HepG2 (cell line): ENCODE measurements around the gene ZNF839. TPM values are rescaled to one million over a fixed set of nuclear protein-coding genes. Genes with fewer than 3 reads are reported as not detected.

Experiments used
- ATAC-seq: fragments of 200-7000 bp; cut with Tn5 transposase; 3 replicates; pipeline ENCODE4 v1.9.1; 2020; ENCODE audit warnings: mild to moderate bottlenecking, moderate library complexity
- BruUV-seq: library from RNA; stranded (reverse); fragments of 400-500 nt; replicated peaks from 2 replicates; lab custom pipeline; 2021; lab: Mats Ljungman, UMichigan
- CTCF ChIA-PET: fragments of 300-600 bp; formaldehyde crosslinking; extraction: SDS; loops from one replicate; lab custom pipeline; 2021; ENCODE audit warnings: low total read pairs, inconsistent platforms, low intra/inter-chr PET ratio; lab: Yijun Ruan, JAX
- POLR2A ChIA-PET: fragments of 350-600 bp; sonication (Branson Sonifier 250); formaldehyde crosslinking; loops from one replicate; lab custom pipeline; 2020; ENCODE audit warnings: antibody characterized with exemption, inconsistent platforms; lab: Yijun Ruan, JAX
- DNase-seq: peaks from one replicate; pipeline ENCODE4 v3.0.0-alpha.2; 2015; ENCODE audit warnings: low spot score
- FAIRE-seq: peaks from 3 replicates; lab custom pipeline; 2011; peaks lifted over from hg19 to GRCh38; lab: Jason Lieb, UNC
- H2AFZ ChIP-seq: one replicate; pipeline ENCODE4 v1.6.1; 2011; ENCODE audit warnings: low read length, inconsistent platforms
- H3K27ac ChIP-seq: fragments of 300-600 bp; 3 replicates; pipeline ENCODE4 v1.8.0; 2011; ENCODE audit warnings: mixed run types, mild to moderate bottlenecking, mixed read lengths, low read length, inconsistent platforms; ENCODE audit not compliant: insufficient read depth; ENCODE audit errors: extremely low read length
- H3K27me3 ChIP-seq, 2 experiments: fragments of 200-600 bp in 1 of 2; 2 replicates in 1 of 2; 3 replicates in 1 of 2; pipeline versions ENCODE4 v1.6.0 to v1.8.0; 2011; ENCODE audit warnings: low read length in 2 of 2, mild to moderate bottlenecking in 2 of 2, moderate library complexity in 2 of 2, inconsistent platforms in 1 of 2; ENCODE audit not compliant: insufficient read depth in 2 of 2, control insufficient read depth in 1 of 2
- H3K36me3 ChIP-seq, 2 experiments: fragments of 200-600 bp in 1 of 2; replicated peaks in 1 of 2; 2 replicates in 1 of 2; 3 replicates in 1 of 2; pipeline versions ENCODE4 v1.5.1 to v1.8.0; 2011; ENCODE audit warnings: low read length in 2 of 2, inconsistent platforms in 1 of 2; ENCODE audit not compliant: insufficient read depth in 2 of 2, control insufficient read depth in 1 of 2
- H3K4me1 ChIP-seq: 2 replicates; pipeline ENCODE4 v1.5.1; 2012; ENCODE audit warnings: low read length, inconsistent platforms; ENCODE audit not compliant: insufficient read depth
- H3K4me2 ChIP-seq: 2 replicates; pipeline ENCODE4 v1.6.0; 2011; ENCODE audit warnings: low read depth, low read length, inconsistent platforms
- H3K4me3 ChIP-seq, 3 experiments: fragments of 200-600 bp in 1 of 3; sonication (generic), shearing (Covaris generic) in 1 of 3; replicated peaks in 1 of 3; 2 replicates each; pipeline ENCODE4 v1.5.1; 2011 to 2016; ENCODE audit warnings: low read length in 3 of 3, inconsistent platforms in 2 of 3, low read depth in 2 of 3, mild to moderate bottlenecking in 2 of 3, control low read depth in 1 of 3, mixed read lengths in 1 of 3; ENCODE audit not compliant: insufficient read depth in 1 of 3
- H3K79me2 ChIP-seq: one replicate; pipeline ENCODE4 v1.6.1; 2011; ENCODE audit warnings: low read length, inconsistent platforms; ENCODE audit not compliant: insufficient read depth
- H3K9ac ChIP-seq: 2 replicates; pipeline ENCODE4 v1.6.0; 2011; ENCODE audit warnings: mild to moderate bottlenecking, low read depth, low read length, inconsistent platforms; ENCODE audit not compliant: insufficient read depth
- H3K9me3 ChIP-seq: 2 replicates; pipeline ENCODE4 v1.5.1; 2012; ENCODE audit warnings: mild to moderate bottlenecking, low read length
- H4K20me1 ChIP-seq: 2 replicates; pipeline ENCODE4 v1.6.0; 2011; ENCODE audit warnings: inconsistent platforms, mild to moderate bottlenecking, low read length, moderate library complexity; ENCODE audit not compliant: insufficient read depth
- AGO2 ChIP-seq: fragments of 200-400 bp; formaldehyde crosslinking; optimal IDR thresholded peaks from 2 replicates; pipeline ENCODE3; 2017; ENCODE audit warnings: mild to moderate bottlenecking, low read depth, low read length, moderate library complexity
- ARNT ChIP-seq: fragments of 450-650 bp; IDR thresholded peaks from 2 replicates; pipeline ENCODE4 v1.6.1; 2017
- ATRX ChIP-seq: sonication (generic); formaldehyde crosslinking; IDR thresholded peaks from 2 replicates; pipeline ENCODE4 v1.4.0; 2020; ENCODE audit warnings: missing genetic modification reagents, borderline replicate concordance
- KDM6A ChIP-seq: IDR thresholded peaks from 2 replicates; pipeline ENCODE4 v1.6.1; 2016; ENCODE audit warnings: low read depth
- MBNL3 ChIP-seq: fragments of 250-450 bp; sonication (Bioruptor Pico); conservative IDR thresholded peaks from 2 replicates; pipeline ENCODE4 v1.8.0; 2022; ENCODE audit warnings: mild to moderate bottlenecking, inconsistent platforms
- NR2F6 ChIP-seq, 2 experiments: IDR thresholded peaks; 2 replicates each; pipeline ENCODE4 v1.6.1; 2016; ENCODE audit warnings: antibody characterized with exemption in 1 of 2, mild to moderate bottlenecking in 1 of 2
- ONECUT2 ChIP-seq: sonication (generic); formaldehyde crosslinking; IDR thresholded peaks from 2 replicates; pipeline ENCODE4 v1.4.0; 2020; ENCODE audit warnings: missing genetic modification reagents
- SOX5 ChIP-seq: IDR thresholded peaks from 2 replicates; pipeline ENCODE4 v1.6.1; 2016; ENCODE audit warnings: borderline replicate concordance
- ZFP90 ChIP-seq: sonication (generic); formaldehyde crosslinking; IDR thresholded peaks from 2 replicates; pipeline ENCODE4 v1.8.0; 2022; ENCODE audit warnings: missing genetic modification reagents, mild to moderate bottlenecking, inconsistent platforms, borderline replicate concordance
- ZNF136 ChIP-seq: sonication (generic); formaldehyde crosslinking; IDR thresholded peaks from 2 replicates; pipeline ENCODE4 v1.8.1; 2022; ENCODE audit warnings: low read depth, mild to moderate bottlenecking, moderate library complexity, missing genetic modification reagents
- ZNF337 ChIP-seq: sonication (generic); formaldehyde crosslinking; IDR thresholded peaks from 2 replicates; pipeline ENCODE4 v1.5.1; 2020; ENCODE audit warnings: missing genetic modification reagents, low read depth, mild to moderate bottlenecking, borderline replicate concordance
- ZNF841 ChIP-seq: sonication (generic); formaldehyde crosslinking; IDR thresholded peaks from 2 replicates; pipeline ENCODE4 v1.8.1; 2023; ENCODE audit warnings: missing genetic modification reagents, borderline replicate concordance
- WGBS: methylation state at CpG from one replicate; pipeline ENCODE4 v1.1.6; 2017; ENCODE audit warnings: low lambda C conversion rate; 5-methylcytosine and 5-hydroxymethylcytosine counted together
- in situ Hi-C: cut with HindIII; loops from 2 replicates; pipeline ENCODE4 v1.10.0; 2017; ENCODE audit warnings: low pct_unique_long_range_greater_than_20kb; ENCODE audit not compliant: extremely low pct_ligation_motif_present
- intact Hi-C: fragments of 100-400 bp; cut with micrococcal nuclease; formaldehyde crosslinking; loops from one replicate; pipeline ENCODE4 v1.10.0; 2022; ENCODE audit not compliant: unreplicated experiment
- polyA plus RNA-seq, 8 experiments: library from polyadenylated mRNA; depleted of rRNA in 3 of 8; stranded (reverse) in 7 of 8; unstranded in 1 of 8; fragments of >200 nt; fragmentation: Illumina TruSeq in 4 of 8; extraction: Trizol in 4 of 8; gene quantifications; 2 replicates each; pipeline versions ENCODE4 v1.2.1 to v1.2.3, GENCODE V29; 2011 to 2016; ENCODE audit warnings: low read depth in 4 of 8, missing spikeins in 1 of 8, mixed read lengths in 1 of 8; ENCODE audit not compliant: insufficient read depth in 1 of 8
- total RNA-seq, 5 experiments: library from RNA; depleted of rRNA; stranded (reverse); fragments of >200 nt; fragmentation: Illumina TruSeq; extraction: Trizol; gene quantifications; 2 replicates each; pipeline ENCODE4 v1.2.3, GENCODE V29; 2016; ENCODE audit warnings: low read depth in 1 of 5
- TF ChIP-seq, protein P1 (sequence below): IDR thresholded peaks from 2 replicates; pipeline ENCODE4 v1.6.1; 2016; ENCODE audit warnings: low read depth
- TF ChIP-seq, protein P2 (sequence below): sonication (generic); formaldehyde crosslinking; conservative IDR thresholded peaks from 2 replicates; pipeline ENCODE4 v1.4.0; 2020; ENCODE audit warnings: mild to moderate bottlenecking, missing genetic modification reagents, moderate library complexity

The ZNF839 gene
- total and polyA plus RNA-seq, 2 of the 13 experiments (the other 11 are each of a cell fraction or from before 2014, with no cell fraction given), result 11.1 to 12.8 TPM

- no peak for FAIRE-seq
- H3K4me1 ChIP-seq, result peaks cover 17% of the 10 kb centered on the region
- no peak overlapping the region for H2AFZ ChIP-seq
- H4K20me1 ChIP-seq, result no peaks in the 10 kb centered on the region
- no CpG with 5 or more reads among the region's 8 CpGs for WGBS
- H3K27me3 ChIP-seq, result no peaks in the 10 kb centered on the region
- no peak overlapping the region for H3K27ac ChIP-seq
- TF ChIP-seq NR2F6 (IDR thresholded peaks at IDR 0.05) (no peak), NR2F6 (CRISPR knock-in tag; IDR thresholded peaks at IDR 0.05) (no peak), AGO2 (peak; percentile 63), MBNL3 (CRISPR knock-in tag) (no peak)
- no peaks in the 10 kb centered on the region for H3K79me2 ChIP-seq
- no TSS peak for BruUV-seq
- no peaks in the 10 kb centered on the region for H3K9me3 ChIP-seq
- no peak for DNase-seq
- peak; percentile 18; the same call in 2 of the 3 replicates for ATAC-seq
- peaks cover 18 to 35% of the 10 kb centered on the region in 2 experiments for H3K36me3 ChIP-seq
- H3K9ac ChIP-seq, result no peak overlapping the region
- POLR2A ChIA-PET, result no interaction called here
- CTCF ChIA-PET, result no interaction called here
- intact Hi-C loops, result no loop called here
- no peak overlapping the region for H3K4me2 ChIP-seq
- H3K4me3 ChIP-seq, result no peak overlapping the region
- in situ Hi-C loops, result no loop called here
Measured at GRCh38 chr14:102341566-102341965, 22.0 kb downstream of the ZNF839 start.

DNA sequence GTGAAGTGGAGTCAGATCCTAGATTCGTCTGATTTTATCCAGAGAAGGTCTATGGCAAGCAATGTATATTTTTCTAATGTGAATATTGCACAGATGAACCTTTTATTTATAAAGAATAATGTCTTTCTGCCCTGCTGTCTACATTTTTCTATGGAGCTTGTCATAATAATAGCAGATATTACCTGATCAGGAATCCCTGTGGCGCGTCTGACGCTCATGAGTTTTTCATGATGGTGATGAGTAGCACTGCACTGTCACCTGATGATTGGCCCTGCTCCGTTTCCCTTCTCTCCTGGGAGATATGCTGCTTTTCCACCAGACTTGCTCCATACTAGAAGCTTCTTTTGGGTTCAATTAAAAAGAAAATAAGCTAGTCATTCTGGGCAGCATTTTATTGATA, 22.7 kb downstream of the ZNF839 start:
- WGBS, result 97% methylated on average over 5 of the region's 5 CpGs
- peaks cover 19 to 30% of the 10 kb centered on the region in 2 experiments for H3K36me3 ChIP-seq
- ChIA-PET CTCF (no interaction called here), POLR2A (no interaction called here)
- no peaks in the 10 kb centered on the region for H4K20me1 ChIP-seq
- no peaks in the 10 kb centered on the region for H3K27me3 ChIP-seq
- no peaks in the 10 kb centered on the region for H3K9me3 ChIP-seq
- DNase-seq (no peak), ATAC-seq (no peak), FAIRE-seq (no peak)
- TF ChIP-seq ZNF337 (CRISPR knock-in tag) (no peak), ARNT (no peak), ZNF841 (CRISPR knock-in tag) (no peak), ZFP90 (CRISPR knock-in tag) (no peak), ATRX (no peak), KDM6A (no peak), ONECUT2 (CRISPR knock-in tag) (no peak), ZNF136 (CRISPR knock-in tag) (no peak), SOX5 (CRISPR knock-in tag) (no peak)
- TF ChIP-seq, protein P1, sequence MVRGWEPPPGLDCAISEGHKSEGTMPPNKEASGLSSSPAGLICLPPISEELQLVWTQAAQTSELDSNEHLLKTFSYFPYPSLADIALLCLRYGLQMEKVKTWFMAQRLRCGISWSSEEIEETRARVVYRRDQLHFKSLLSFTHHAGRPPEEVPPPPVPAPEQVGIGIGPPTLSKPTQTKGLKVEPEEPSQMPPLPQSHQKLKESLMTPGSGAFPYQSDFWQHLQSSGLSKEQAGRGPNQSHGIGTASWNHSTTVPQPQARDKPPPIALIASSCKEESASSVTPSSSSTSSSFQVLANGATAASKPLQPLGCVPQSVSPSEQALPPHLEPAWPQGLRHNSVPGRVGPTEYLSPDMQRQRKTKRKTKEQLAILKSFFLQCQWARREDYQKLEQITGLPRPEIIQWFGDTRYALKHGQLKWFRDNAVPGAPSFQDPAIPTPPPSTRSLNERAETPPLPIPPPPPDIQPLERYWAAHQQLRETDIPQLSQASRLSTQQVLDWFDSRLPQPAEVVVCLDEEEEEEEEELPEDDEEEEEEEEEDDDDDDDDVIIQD (CRISPR knock-in tag), result no peak
- TF ChIP-seq, protein P2, sequence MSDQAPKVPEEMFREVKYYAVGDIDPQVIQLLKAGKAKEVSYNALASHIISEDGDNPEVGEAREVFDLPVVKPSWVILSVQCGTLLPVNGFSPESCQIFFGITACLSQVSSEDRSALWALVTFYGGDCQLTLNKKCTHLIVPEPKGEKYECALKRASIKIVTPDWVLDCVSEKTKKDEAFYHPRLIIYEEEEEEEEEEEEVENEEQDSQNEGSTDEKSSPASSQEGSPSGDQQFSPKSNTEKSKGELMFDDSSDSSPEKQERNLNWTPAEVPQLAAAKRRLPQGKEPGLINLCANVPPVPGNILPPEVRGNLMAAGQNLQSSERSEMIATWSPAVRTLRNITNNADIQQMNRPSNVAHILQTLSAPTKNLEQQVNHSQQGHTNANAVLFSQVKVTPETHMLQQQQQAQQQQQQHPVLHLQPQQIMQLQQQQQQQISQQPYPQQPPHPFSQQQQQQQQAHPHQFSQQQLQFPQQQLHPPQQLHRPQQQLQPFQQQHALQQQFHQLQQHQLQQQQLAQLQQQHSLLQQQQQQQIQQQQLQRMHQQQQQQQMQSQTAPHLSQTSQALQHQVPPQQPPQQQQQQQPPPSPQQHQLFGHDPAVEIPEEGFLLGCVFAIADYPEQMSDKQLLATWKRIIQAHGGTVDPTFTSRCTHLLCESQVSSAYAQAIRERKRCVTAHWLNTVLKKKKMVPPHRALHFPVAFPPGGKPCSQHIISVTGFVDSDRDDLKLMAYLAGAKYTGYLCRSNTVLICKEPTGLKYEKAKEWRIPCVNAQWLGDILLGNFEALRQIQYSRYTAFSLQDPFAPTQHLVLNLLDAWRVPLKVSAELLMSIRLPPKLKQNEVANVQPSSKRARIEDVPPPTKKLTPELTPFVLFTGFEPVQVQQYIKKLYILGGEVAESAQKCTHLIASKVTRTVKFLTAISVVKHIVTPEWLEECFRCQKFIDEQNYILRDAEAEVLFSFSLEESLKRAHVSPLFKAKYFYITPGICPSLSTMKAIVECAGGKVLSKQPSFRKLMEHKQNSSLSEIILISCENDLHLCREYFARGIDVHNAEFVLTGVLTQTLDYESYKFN (CRISPR knock-in tag), result no peak
- no peak overlapping the region for H3K4me3 ChIP-seq
- no peaks in the 10 kb centered on the region for H3K79me2 ChIP-seq
- H3K4me1 ChIP-seq, result peaks cover 17% of the 10 kb centered on the region
- no peak overlapping the region for H3K27ac ChIP-seq
- H3K9ac ChIP-seq, result no peak overlapping the region
- in situ Hi-C loops (no loop called here), intact Hi-C loops (no loop called here)
- H3K4me2 ChIP-seq, result no peak overlapping the region
- BruUV-seq, result no TSS peak
- no peak overlapping the region for H2AFZ ChIP-seq
